H1 (cell line): ENCODE measurements around the gene C3. TPM values are rescaled to one million over a fixed set of nuclear protein-coding genes. Genes with fewer than 3 reads are reported as not detected.

Experiments used
- CTCF ChIA-PET: fragments of 300-600 bp; sonication (Branson Sonifier 250); formaldehyde crosslinking; loops from one replicate; lab custom pipeline; 2021; ENCODE audit not compliant: partially characterized antibody; lab: Charles Lee
- POLR2A ChIA-PET: fragments of 300-600 bp; sonication (Branson Sonifier 250); formaldehyde crosslinking; loops from one replicate; lab custom pipeline; 2021; ENCODE audit warnings: inconsistent platforms; ENCODE audit not compliant: partially characterized antibody; lab: Charles Lee
- DNase-seq, 2 experiments: peaks; one replicate each; pipeline versions ENCODE4 v3.0.0 to v3.0.0-alpha.2; 2010 to 2022; ENCODE audit warnings: low spot score in 2 of 2, low read depth in 1 of 2, mixed read lengths in 1 of 2
- FAIRE-seq: peaks from 2 replicates; lab custom pipeline; 2011; peaks lifted over from hg19 to GRCh38; lab: Jason Lieb, UNC
- H2AFZ ChIP-seq: 2 replicates; pipeline ENCODE4 v1.8.1; 2012; ENCODE audit warnings: low read length, inconsistent platforms
- H2AK5ac ChIP-seq: 2 replicates; pipeline ENCODE4 v1.6.1; 2013; ENCODE audit warnings: low read depth, low read length
- H2BK120ac ChIP-seq: replicated peaks from 2 replicates; pipeline ENCODE3; 2013; ENCODE audit warnings: low read depth, low read length, inconsistent platforms
- H2BK12ac ChIP-seq: 2 replicates; pipeline ENCODE4 v1.6.1; 2013; ENCODE audit warnings: low read depth, low read length
- H2BK15ac ChIP-seq: 2 replicates; pipeline ENCODE4 v1.6.1; 2013; ENCODE audit warnings: low read length
- H2BK20ac ChIP-seq: 2 replicates; pipeline ENCODE4 v1.6.1; 2013; ENCODE audit warnings: low read length
- H2BK5ac ChIP-seq: 2 replicates; pipeline ENCODE4 v1.6.1; 2013; ENCODE audit warnings: low read depth, low read length
- H3K14ac ChIP-seq: 2 replicates; pipeline ENCODE4 v1.6.1; 2013; ENCODE audit warnings: inconsistent platforms; ENCODE audit not compliant: insufficient read length
- H3K18ac ChIP-seq: 2 replicates; pipeline ENCODE4 v1.6.1; 2013; ENCODE audit warnings: low read length; ENCODE audit errors: extremely low read depth
- H3K23ac ChIP-seq: 2 replicates; pipeline ENCODE4 v1.6.1; 2013; ENCODE audit warnings: inconsistent platforms; ENCODE audit not compliant: insufficient read length
- H3K23me2 ChIP-seq: 2 replicates; pipeline ENCODE4 v1.6.1; 2013; ENCODE audit warnings: low read depth, low read length
- H3K27ac ChIP-seq: 2 replicates; pipeline ENCODE4 v1.6.1; 2011; ENCODE audit warnings: low read depth, low read length, inconsistent platforms
- H3K27me3 ChIP-seq, 4 experiments: replicated peaks in 1 of 4; 1 replicate in 1 of 4; 2 replicates in 3 of 4; pipeline versions ENCODE4 v1.6.1 to v1.8.1; 2011 to 2013; ENCODE audit warnings: low read length in 3 of 4, mild to moderate bottlenecking in 3 of 4, inconsistent platforms in 2 of 4, mixed read lengths in 2 of 4, moderate library complexity in 1 of 4; ENCODE audit not compliant: control insufficient read depth in 3 of 4, insufficient read depth in 3 of 4; ENCODE audit errors: extremely low read depth in 1 of 4
- H3K36me3 ChIP-seq, 4 experiments: 2 replicates each; pipeline versions ENCODE4 v1.6.1 to v1.8.1; 2011 to 2013; ENCODE audit warnings: mild to moderate bottlenecking in 4 of 4, low read length in 3 of 4, moderate library complexity in 2 of 4, control low read depth in 1 of 4, inconsistent platforms in 1 of 4; ENCODE audit not compliant: insufficient read depth in 4 of 4, control insufficient read depth in 2 of 4
- H3K4ac ChIP-seq: replicated peaks from 2 replicates; pipeline ENCODE3; 2013; ENCODE audit warnings: low read length, low read depth, mixed read lengths, inconsistent platforms; ENCODE audit not compliant: insufficient read length
- H3K4me1 ChIP-seq, 4 experiments: replicated peaks in 1 of 4; 1 replicate in 1 of 4; 2 replicates in 3 of 4; pipeline versions ENCODE4 v1.6.1 to v1.8.1; 2011 to 2013; ENCODE audit warnings: low read length in 3 of 4, inconsistent platforms in 2 of 4, mixed read lengths in 1 of 4; ENCODE audit not compliant: insufficient read depth in 4 of 4, control insufficient read depth in 3 of 4
- H3K4me2 ChIP-seq, 2 experiments: 2 replicates each; pipeline versions ENCODE4 v1.6.1 to v1.8.1; 2011 to 2013; ENCODE audit warnings: low read depth in 2 of 2, low read length in 2 of 2, control low read depth in 1 of 2, inconsistent platforms in 1 of 2, mild to moderate bottlenecking in 1 of 2; ENCODE audit not compliant: insufficient read depth in 1 of 2
- H3K4me3 ChIP-seq, 4 experiments: fragments of 200-600, 300-600 bp in 1 of 4; sonication (generic), shearing (Covaris generic), sonication (Bioruptor Twin) in 1 of 4; 2 replicates each; pipeline versions ENCODE4 v1.5.1 to v1.8.1; 2011 to 2016; ENCODE audit warnings: low read length in 4 of 4, low read depth in 3 of 4, control low read depth in 2 of 4, inconsistent platforms in 2 of 4, mild to moderate bottlenecking in 2 of 4, mixed read lengths in 1 of 4, moderate library complexity in 1 of 4; ENCODE audit not compliant: insufficient read depth in 2 of 4; ENCODE audit errors: extremely low read depth in 1 of 4
- H3K56ac ChIP-seq: replicated peaks from 2 replicates; pipeline ENCODE3; 2013; ENCODE audit warnings: low read depth, mild to moderate bottlenecking, mixed read lengths, low read length, inconsistent platforms; ENCODE audit not compliant: insufficient read length
- H3K79me1 ChIP-seq: 2 replicates; pipeline ENCODE4 v1.6.1; 2013; ENCODE audit warnings: low read depth, low read length, control low read depth
- H3K79me2 ChIP-seq, 2 experiments: 2 replicates each; pipeline versions ENCODE4 v1.6.1 to v1.8.1; 2012 to 2013; ENCODE audit warnings: low read length in 2 of 2, mild to moderate bottlenecking in 2 of 2, inconsistent platforms in 1 of 2; ENCODE audit not compliant: insufficient read depth in 2 of 2, control insufficient read depth in 1 of 2
- H3K9ac ChIP-seq, 4 experiments: replicated peaks in 1 of 4; 1 replicate in 1 of 4; 2 replicates in 3 of 4; pipeline versions ENCODE4 v1.6.1 to v1.8.1; 2011 to 2013; ENCODE audit warnings: low read depth in 3 of 4, low read length in 3 of 4, control low read depth in 2 of 4, mild to moderate bottlenecking in 2 of 4, moderate library complexity in 2 of 4, inconsistent platforms in 1 of 4; ENCODE audit errors: extremely low read depth in 1 of 4
- H3K9me3 ChIP-seq, 2 experiments: 2 replicates each; pipeline versions ENCODE4 v1.6.1 to v1.8.1; 2012 to 2013; ENCODE audit warnings: mild to moderate bottlenecking in 2 of 2, moderate library complexity in 2 of 2, control low read depth in 1 of 2, inconsistent platforms in 1 of 2, low read depth in 1 of 2, low read length in 1 of 2, mixed read lengths in 1 of 2; ENCODE audit not compliant: insufficient read depth in 2 of 2
- H4K20me1 ChIP-seq, 2 experiments: replicated peaks in 1 of 2; 2 replicates each; pipeline versions ENCODE3 to v1.8.1; 2011 to 2013; ENCODE audit warnings: inconsistent platforms in 2 of 2, low read length in 2 of 2, mild to moderate bottlenecking in 1 of 2; ENCODE audit not compliant: insufficient read depth in 2 of 2, control insufficient read depth in 1 of 2
- H4K5ac ChIP-seq: 2 replicates; pipeline ENCODE4 v1.6.1; 2013; ENCODE audit warnings: low read length, low read depth, mixed read lengths, inconsistent platforms; ENCODE audit not compliant: insufficient read length
- H4K8ac ChIP-seq: 2 replicates; pipeline ENCODE4 v1.8.0; 2013; ENCODE audit warnings: mild to moderate bottlenecking, moderate library complexity, low read length, inconsistent platforms; ENCODE audit not compliant: insufficient read depth; ENCODE audit errors: extremely low read depth
- H4K91ac ChIP-seq: replicated peaks from 2 replicates; pipeline ENCODE3; 2013; ENCODE audit warnings: low read length, mixed read lengths, inconsistent platforms; ENCODE audit not compliant: insufficient read length
- CEBPB ChIP-seq: IDR thresholded peaks from 2 replicates; pipeline ENCODE4 v1.6.1; 2012; ENCODE audit warnings: low read depth, low read length
- CHD2 ChIP-seq: IDR thresholded peaks from 2 replicates; pipeline ENCODE4 v1.6.1; 2012; ENCODE audit warnings: low read length, improper control_type of control experiment
- GABPA ChIP-seq: IDR thresholded peaks from 2 replicates; pipeline ENCODE4 v1.6.1; 2011; ENCODE audit warnings: mild to moderate bottlenecking, low read length, moderate library complexity, borderline replicate concordance; ENCODE audit not compliant: insufficient read depth
- KDM1A ChIP-seq: fragments of 200-600, 300-600 bp; sonication (generic); IDR thresholded peaks from 2 replicates; pipeline ENCODE4 v1.7.1; 2016; ENCODE audit warnings: mild to moderate bottlenecking, low read length, borderline replicate concordance
- RXRA ChIP-seq: IDR thresholded peaks from 2 replicates; pipeline ENCODE4 v1.6.1; 2011; ENCODE audit warnings: low read depth, mild to moderate bottlenecking, low read length, moderate library complexity; ENCODE audit not compliant: insufficient read depth
- SIRT6 ChIP-seq: IDR thresholded peaks from one replicate; pipeline ENCODE4 v1.7.1; 2012; ENCODE audit warnings: low read length, inconsistent platforms
- whole genome bisulfite sequencing, 2 experiments: shearing (Covaris generic) in 1 of 2; methylation state at CpG; one replicate each; pipeline versions ENCODE4 v1.1.6 to v1.1.7; 2013 to 2015; ENCODE audit warnings: low lambda C conversion rate in 2 of 2, mixed read lengths in 2 of 2, inconsistent platforms in 1 of 2, low coverage in 1 of 2, missing lambda C conversion rate in 1 of 2; ENCODE audit not compliant: insufficient replicate concordance in 2 of 2, insufficient coverage in 1 of 2, insufficient read length in 1 of 2; ENCODE audit errors: extremely low coverage in 1 of 2, missing lambda C conversion rate in 1 of 2; 5-methylcytosine and 5-hydroxymethylcytosine counted together
- polyA plus RNA-seq, 7 experiments: library from polyadenylated mRNA; depleted of rRNA in 3 of 7; stranded (reverse) in 5 of 7; unstranded in 2 of 7; fragments of >200 nt in 5 of 7; fragments of 200-250 nt in 2 of 7; gene quantifications; 1 replicate in 5 of 7; 2 replicates in 1 of 7; 4 replicates in 1 of 7; pipeline versions ENCODE4 v1.2.1 to v1.2.3, GENCODE V29; 2011 to 2013; ENCODE audit warnings: missing spikeins in 2 of 7, mixed read lengths in 2 of 7
- total RNA-seq: library from RNA; stranded (reverse); fragmentation: NEBNext Ultra II Directional; extraction: Animal tissue kit (Norgen Biotek cat#: 25700); gene quantifications from 2 replicates; pipeline ENCODE4 v1.2.1, GENCODE V29; 2021

The C3 gene
- total and polyA plus RNA-seq, 2 of the 8 experiments (the other 6 are each of a cell fraction or from before 2014, with no cell fraction given): 6.4 to 12.8 TPM

GRCh38 chr19:6679139-6679538, 41.3 kb downstream of the C3 start:
- Histone ChIP-seq H4K8ac (no peak overlapping the region), H2BK120ac (no peak overlapping the region), H2AK5ac (no peak overlapping the region), H3K4me2 (no peak overlapping the region; a peak in 1 of 4 replicates), H4K91ac (peak overlapping the region; percentile 49), H3K56ac (no peak overlapping the region), H3K4me1 (peaks cover 3 to 13% (median 7%) of the 10 kb centered on the region in 4 experiments), H3K18ac (no peak overlapping the region), H3K4me3 (no peak overlapping the region), H2BK12ac (0 out of 2 replicates have a peak overlapping the region, but pooled peaks have one; percentile 4), H3K23me2 (peaks cover 7% of the 10 kb centered on the region), H3K9ac (no peak overlapping the region), H3K79me1 (no peaks in the 10 kb centered on the region), H4K20me1 (no peaks in the 10 kb centered on the region), H2AFZ (no peak overlapping the region), H3K4ac (no peak overlapping the region), H3K14ac (no peak overlapping the region), H3K27me3 (no peaks in the 10 kb centered on the region), H2BK15ac (peak overlapping the region; percentile 75; the same call in 1 of the 2 replicates), H3K79me2 (no peaks in the 10 kb centered on the region), H3K23ac (no peak overlapping the region), H3K9me3 (no peaks in the 10 kb centered on the region), H2BK20ac (no peak overlapping the region), H4K5ac (no peak overlapping the region), H3K36me3 (no peaks in the 10 kb centered on the region; a peak in 1 of 8 replicates), H3K27ac (no peak overlapping the region), H2BK5ac (no peak overlapping the region)
- CTCF ChIA-PET: interaction anchor here (1.2 kb wide), 1 partner anchor 9 kb away, joined by 3 read pairs; no protein-coding TSS in a partner anchor
- TF ChIP-seq RXRA (no peak), GABPA (no peak), KDM1A (no peak), CHD2 (no peak), CEBPB (no peak), SIRT6 (no peak)
- no peak for DNase-seq
- FAIRE-seq: no peak
- POLR2A ChIA-PET: interaction anchor here (1.6 kb wide), 1 partner anchor 25 kb away, joined by 4 read pairs; no protein-coding TSS in a partner anchor
- WGBS, 2 experiments: 86% methylated on average over 8 of the region's 8 CpGs; no CpG with 5 or more reads in 1 of the 2 experiments
